ENCODE results near the gene HTRA1. TPM values are rescaled to one million over a fixed set of nuclear protein-coding genes. Genes with fewer than 3 reads are reported as not detected.

Gene HTRA1
- total and polyA plus RNA-seq, 7 donors: 11.4 to 30.8 (median 11.8) TPM

DNA sequence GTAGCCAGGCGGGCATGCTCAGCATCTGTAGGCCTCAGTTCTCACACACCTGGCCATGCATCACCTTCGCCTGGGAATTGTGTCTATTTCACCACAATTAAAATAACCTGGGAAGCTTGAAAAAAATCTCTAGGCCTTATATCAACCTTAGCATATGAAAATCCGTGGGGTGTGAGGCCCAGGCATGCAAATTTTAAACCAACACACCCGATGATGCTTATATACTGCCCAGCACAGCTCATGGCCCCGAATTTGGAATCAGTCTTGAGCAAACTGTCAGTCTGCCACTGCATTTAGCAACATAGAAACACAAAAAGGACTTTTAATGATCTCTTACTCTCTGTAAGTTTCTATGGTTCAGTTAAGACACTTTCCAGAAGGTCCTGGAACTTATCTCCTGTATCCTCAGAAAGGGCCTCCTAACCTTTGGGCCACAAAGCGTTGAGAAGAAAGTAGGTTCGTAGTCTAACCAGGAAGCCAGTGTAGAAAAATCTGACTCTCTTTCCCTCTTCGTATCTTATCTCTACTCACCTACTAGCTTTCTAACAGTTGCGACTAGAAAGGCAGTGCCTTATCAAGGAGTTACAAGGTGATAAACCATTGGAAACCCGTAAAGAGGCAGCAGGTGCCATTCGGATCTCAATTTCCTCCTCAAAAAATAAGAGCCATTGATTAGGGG lies 87.2 kb downstream of the HTRA1 start:
- Histone ChIP-seq H3K36me3 (ENCODE audit: insufficient read depth in 1 of 2, low read depth in 1 of 2) (no peaks in the 10 kb centered on the region), H3K4me1 (no peaks in the 10 kb centered on the region), H3K4me3 (no peak overlapping the region), H3K27ac (no peak overlapping the region), H3K9me3 (no peaks in the 10 kb centered on the region), H3K27me3 (ENCODE audit: insufficient read depth in 3 of 3, low read length in 2 of 3) (no peaks in the 10 kb centered on the region)
- TF ChIP-seq, protein P1, sequence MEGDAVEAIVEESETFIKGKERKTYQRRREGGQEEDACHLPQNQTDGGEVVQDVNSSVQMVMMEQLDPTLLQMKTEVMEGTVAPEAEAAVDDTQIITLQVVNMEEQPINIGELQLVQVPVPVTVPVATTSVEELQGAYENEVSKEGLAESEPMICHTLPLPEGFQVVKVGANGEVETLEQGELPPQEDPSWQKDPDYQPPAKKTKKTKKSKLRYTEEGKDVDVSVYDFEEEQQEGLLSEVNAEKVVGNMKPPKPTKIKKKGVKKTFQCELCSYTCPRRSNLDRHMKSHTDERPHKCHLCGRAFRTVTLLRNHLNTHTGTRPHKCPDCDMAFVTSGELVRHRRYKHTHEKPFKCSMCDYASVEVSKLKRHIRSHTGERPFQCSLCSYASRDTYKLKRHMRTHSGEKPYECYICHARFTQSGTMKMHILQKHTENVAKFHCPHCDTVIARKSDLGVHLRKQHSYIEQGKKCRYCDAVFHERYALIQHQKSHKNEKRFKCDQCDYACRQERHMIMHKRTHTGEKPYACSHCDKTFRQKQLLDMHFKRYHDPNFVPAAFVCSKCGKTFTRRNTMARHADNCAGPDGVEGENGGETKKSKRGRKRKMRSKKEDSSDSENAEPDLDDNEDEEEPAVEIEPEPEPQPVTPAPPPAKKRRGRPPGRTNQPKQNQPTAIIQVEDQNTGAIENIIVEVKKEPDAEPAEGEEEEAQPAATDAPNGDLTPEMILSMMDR (IDR thresholded peaks at IDR 0.05): no peak
- 89 to 91% (median 90%) methylated on average over 11 of the region's 11 CpGs for WGBS, 3 donors
- no peak for ATAC-seq
- intact Hi-C loops (cut with DNase I): no loop called here
- no peak for DNase-seq

DNA sequence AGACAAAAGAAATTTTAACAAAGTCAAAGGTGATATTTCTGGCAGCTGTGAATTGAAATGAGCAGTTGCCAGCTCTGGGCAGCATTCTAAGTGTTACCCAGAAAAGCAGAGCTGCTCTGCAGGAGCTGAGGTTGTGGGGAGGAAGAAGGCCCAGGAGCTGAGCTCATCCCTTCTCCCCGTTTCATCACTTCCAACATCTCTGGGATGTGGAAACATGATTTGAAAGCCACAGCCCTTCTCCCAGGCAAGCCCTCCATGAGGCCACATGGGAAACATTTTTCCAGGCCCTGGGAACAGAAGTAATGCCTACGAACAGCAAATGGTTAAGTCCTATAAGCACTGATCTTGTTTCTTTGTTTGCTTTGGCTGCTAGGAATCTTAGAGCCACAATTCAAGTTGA lies 88.3 kb downstream of the HTRA1 start:
- Histone ChIP-seq H3K27me3 (ENCODE audit: insufficient read depth in 3 of 3, low read length in 2 of 3) (no peaks in the 10 kb centered on the region), H3K4me3 (no peak overlapping the region), H3K36me3 (ENCODE audit: insufficient read depth in 1 of 2, low read depth in 1 of 2) (no peaks in the 10 kb centered on the region), H3K27ac (no peak overlapping the region), H3K9me3 (no peaks in the 10 kb centered on the region), H3K4me1 (no peaks in the 10 kb centered on the region)
- ATAC-seq: no peak
- WGBS, 3 donors: 91 to 93% (median 91%) methylated on average over 2 of the region's 2 CpGs
- intact Hi-C loops (cut with DNase I): no loop called here
- no peak for DNase-seq
- TF ChIP-seq, protein P1 (IDR thresholded peaks at IDR 0.05): no peak

DNA sequence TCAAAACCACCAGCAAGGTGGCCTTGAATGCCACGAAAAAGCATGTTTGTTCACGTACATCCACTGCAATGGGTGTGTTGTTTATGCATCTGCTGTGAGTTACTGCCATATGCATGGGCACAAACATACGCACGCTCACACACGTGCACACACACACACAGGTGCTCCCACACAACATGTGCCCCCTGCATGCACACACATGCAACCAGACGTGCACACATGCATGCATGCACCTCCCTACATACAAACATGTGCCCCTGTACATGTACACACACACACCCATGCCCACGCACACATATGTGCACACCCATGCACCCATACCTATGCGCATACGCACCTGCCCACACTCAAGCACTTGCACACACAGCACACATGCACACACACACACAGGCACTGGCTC lies 89.1 kb downstream of the HTRA1 start:
- WGBS, 3 donors: 96 to 98% (median 96%) methylated on average over 9 of the region's 9 CpGs
- ATAC-seq: no peak
- H3K4me3 ChIP-seq: no peak overlapping the region

DNA sequence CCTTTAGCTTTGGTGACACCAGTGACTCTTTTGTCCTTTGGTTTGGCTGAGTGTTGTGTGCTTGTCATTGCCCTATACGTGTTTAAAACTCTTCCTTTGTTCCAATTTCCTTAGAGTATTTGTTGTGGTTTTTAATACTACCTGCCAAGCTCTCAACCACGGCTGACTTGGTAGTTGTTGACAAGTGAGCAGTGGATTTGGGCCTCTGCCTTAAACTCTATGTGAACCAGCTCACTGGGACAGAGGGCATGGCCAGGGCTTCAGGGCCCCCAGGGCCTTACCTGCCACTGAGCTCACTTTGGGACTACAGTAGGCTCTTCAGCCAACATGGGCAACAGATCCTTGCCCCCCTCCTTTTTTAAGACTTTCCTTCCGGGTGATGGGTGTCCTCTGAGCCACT lies 89.6 kb downstream of the HTRA1 start:
- ATAC-seq: no peak
- Histone ChIP-seq H3K4me1 (no peaks in the 10 kb centered on the region), H3K9me3 (no peaks in the 10 kb centered on the region), H3K27ac (no peak overlapping the region), H3K4me3 (no peak overlapping the region), H3K36me3 (ENCODE audit: insufficient read depth in 1 of 2, low read depth in 1 of 2) (no peaks in the 10 kb centered on the region), H3K27me3 (ENCODE audit: insufficient read depth in 3 of 3, low read length in 2 of 3) (peaks cover 0 to 5% (median 0%) of the 10 kb centered on the region in 3 donors)
- DNase-seq: no peak
- TF ChIP-seq, protein P1 (IDR thresholded peaks at IDR 0.05): no peak
- WGBS, 3 donors: 66 to 78% (median 70%) methylated on average over 3 of the region's 3 CpGs
- intact Hi-C loops (cut with DNase I): no loop called here

More for the DNA sequence above, 89.1 kb downstream of the HTRA1 start:
- DNase-seq: no peak
- H3K36me3 ChIP-seq (ENCODE audit: insufficient read depth in 1 of 2, low read depth in 1 of 2): no peaks in the 10 kb centered on the region
- TF ChIP-seq, protein P1 (IDR thresholded peaks at IDR 0.05): no peak
- H3K9me3 ChIP-seq: no peaks in the 10 kb centered on the region
- H3K4me1 ChIP-seq: no peaks in the 10 kb centered on the region
- intact Hi-C loops (cut with DNase I): no loop called here
- peaks cover 0 to 2% (median 0%) of the 10 kb centered on the region in 3 donors for H3K27me3 ChIP-seq (ENCODE audit: insufficient read depth in 3 of 3, low read length in 2 of 3)
- H3K27ac ChIP-seq: no peak overlapping the region

DNA sequence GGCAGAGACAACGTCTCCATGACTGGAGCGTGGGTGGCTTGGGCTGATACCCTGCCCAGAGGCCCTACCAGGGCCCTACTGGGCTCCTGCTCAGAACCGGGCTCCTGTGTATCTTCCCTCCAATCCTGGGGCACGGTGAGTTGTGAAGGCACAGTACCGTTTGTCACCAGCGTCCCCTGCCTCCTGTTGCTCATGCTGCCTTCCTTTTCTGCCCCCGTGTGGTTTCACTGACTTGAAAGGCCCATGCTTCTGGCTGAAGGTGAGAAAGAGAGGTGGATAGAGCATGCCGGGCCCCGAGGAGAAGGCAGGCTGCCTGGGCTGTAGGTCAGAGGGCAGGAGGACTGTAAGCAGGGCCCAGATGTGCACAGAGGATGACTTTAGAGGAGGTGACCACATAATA lies 90.1 kb downstream of the HTRA1 start:
- no peak for DNase-seq

More for the DNA sequence above, 90.1 kb downstream of the HTRA1 start:
- ATAC-seq: no peak
- no peaks in the 10 kb centered on the region for H3K9me3 ChIP-seq
- intact Hi-C loops (cut with DNase I): no loop called here
- TF ChIP-seq, protein P1 (IDR thresholded peaks at IDR 0.05): no peak
- H3K27me3 ChIP-seq (ENCODE audit: insufficient read depth in 3 of 3, low read length in 2 of 3): peaks cover 0 to 8% (median 3%) of the 10 kb centered on the region in 3 donors
- H3K4me3 ChIP-seq: no peak overlapping the region
- H3K4me1 ChIP-seq: no peaks in the 10 kb centered on the region
- no peaks in the 10 kb centered on the region for H3K36me3 ChIP-seq (ENCODE audit: insufficient read depth in 1 of 2, low read depth in 1 of 2)
- 44 to 50% (median 46%) methylated on average over 9 of the region's 9 CpGs for WGBS, 3 donors
- H3K27ac ChIP-seq: no peak overlapping the region

Measured in psoas muscle (tissue), 8 donors.